ENCODE measurements around the gene CCDC12. TPM values are rescaled to one million over a fixed set of nuclear protein-coding genes. Genes with fewer than 3 reads are reported as not detected.

CCDC12 gene
- total RNA-seq, 1 experiment from 2014 or later: 44.2 TPM

DNA sequence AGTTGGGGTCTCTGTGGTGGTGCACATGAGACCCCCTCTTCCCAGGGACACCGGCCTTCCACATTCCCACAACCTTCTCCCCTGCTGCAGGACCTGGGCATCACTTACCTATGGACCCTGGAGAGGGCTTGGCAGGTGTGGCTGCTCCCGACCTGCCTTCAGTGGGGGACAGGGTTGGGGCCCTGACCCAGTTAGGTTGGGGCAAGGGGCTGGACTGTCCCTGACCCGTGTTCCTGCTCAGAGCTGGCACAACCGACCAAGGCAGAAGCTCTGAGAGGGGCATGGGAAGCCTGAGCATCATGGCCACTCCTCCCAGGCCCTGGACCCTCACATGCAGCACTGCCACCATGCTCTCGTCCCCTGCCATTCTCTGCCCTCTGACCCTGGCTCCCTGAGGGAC is 9.0 kb upstream of the CCDC12 start:
- H3K36me3 ChIP-seq (ENCODE audit: low read depth, low read length): no peaks in the 10 kb centered on the region
- intact Hi-C loops (cut with micrococcal nuclease): no loop called here

DNA sequence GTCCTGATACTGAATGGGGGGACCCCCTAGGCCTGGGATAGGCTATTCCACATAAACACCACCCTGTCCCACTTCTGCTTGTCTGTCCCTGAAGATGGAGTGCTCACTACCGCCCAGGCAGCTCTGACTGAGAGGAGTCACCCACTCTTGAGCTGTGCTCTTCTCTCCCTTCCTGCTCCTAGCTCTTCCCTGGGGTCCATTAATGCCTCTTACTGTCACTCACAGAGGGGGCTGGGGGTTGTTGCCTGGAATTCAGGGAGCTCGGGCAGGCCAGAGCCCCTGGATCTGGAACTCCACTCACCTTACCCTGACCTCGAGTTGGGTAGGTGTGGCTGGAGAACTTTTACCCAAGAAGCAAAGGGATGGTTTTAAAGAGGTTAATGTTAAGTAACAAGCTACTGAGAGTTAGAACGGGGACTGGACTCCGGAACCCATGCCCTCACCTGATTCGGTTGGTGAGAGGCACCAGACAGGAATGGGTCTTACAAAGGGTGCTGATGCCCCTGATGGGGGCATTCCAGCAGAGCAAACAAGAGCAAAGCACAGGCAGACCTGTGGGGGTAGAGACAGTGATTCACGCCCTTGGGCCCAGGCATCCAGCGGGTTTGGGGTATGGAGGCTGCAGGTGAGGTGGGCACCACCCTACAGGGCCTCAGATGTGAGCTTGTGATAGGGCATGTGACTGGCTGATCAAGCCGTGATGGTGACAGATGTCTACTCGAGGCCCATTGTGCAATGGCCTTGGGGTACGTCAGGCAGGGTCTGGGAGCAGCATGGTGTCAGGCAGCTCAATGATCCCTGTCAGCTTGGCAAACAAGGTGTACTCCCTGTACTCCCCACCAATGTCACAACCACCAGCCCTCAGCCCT is 8.3 kb upstream of the CCDC12 start:
- Histone ChIP-seq H3K9me3 (ENCODE audit: low read length) (no peaks in the 10 kb centered on the region), H3K27me3 (ENCODE audit: low read length) (no peaks in the 10 kb centered on the region), H3K27ac (ENCODE audit: low read length) (no peak overlapping the region), H3K36me3 (ENCODE audit: low read depth, low read length) (no peaks in the 10 kb centered on the region), H3K9ac (ENCODE audit: low read length) (no peak overlapping the region), H3K9me2 (replicated peaks; ENCODE audit: low read length) (no peaks in the 10 kb centered on the region), H3F3A (ENCODE audit: low read length, unreplicated experiment) (no peaks in the 10 kb centered on the region), H3K4me3 (ENCODE audit: low read length) (no peak overlapping the region), H4K20me1 (ENCODE audit: low read length) (no peaks in the 10 kb centered on the region), H2AFZ (ENCODE audit: low read length) (no peak overlapping the region), H3K4me1 (ENCODE audit: insufficient read depth, low read length) (peaks cover 25% of the 10 kb centered on the region), H3K4me2 (ENCODE audit: low read length) (no peak overlapping the region), H3K79me2 (ENCODE audit: low read length) (peaks cover 41% of the 10 kb centered on the region)
- TF ChIP-seq EZH2 (IDR thresholded peaks at IDR 0.05; ENCODE audit: low read length, unreplicated experiment) (no peak), EZH2phosphoT487 (IDR thresholded peaks at IDR 0.05; ENCODE audit: borderline replicate concordance, low read length) (no peak)
- TF ChIP-seq, protein P1, sequence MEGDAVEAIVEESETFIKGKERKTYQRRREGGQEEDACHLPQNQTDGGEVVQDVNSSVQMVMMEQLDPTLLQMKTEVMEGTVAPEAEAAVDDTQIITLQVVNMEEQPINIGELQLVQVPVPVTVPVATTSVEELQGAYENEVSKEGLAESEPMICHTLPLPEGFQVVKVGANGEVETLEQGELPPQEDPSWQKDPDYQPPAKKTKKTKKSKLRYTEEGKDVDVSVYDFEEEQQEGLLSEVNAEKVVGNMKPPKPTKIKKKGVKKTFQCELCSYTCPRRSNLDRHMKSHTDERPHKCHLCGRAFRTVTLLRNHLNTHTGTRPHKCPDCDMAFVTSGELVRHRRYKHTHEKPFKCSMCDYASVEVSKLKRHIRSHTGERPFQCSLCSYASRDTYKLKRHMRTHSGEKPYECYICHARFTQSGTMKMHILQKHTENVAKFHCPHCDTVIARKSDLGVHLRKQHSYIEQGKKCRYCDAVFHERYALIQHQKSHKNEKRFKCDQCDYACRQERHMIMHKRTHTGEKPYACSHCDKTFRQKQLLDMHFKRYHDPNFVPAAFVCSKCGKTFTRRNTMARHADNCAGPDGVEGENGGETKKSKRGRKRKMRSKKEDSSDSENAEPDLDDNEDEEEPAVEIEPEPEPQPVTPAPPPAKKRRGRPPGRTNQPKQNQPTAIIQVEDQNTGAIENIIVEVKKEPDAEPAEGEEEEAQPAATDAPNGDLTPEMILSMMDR (conservative IDR thresholded peaks at IDR 0.05; ENCODE audit: low read depth, low read length): no peak
- ATAC-seq (no peak), DNase-seq (no peak)
- no TSS peak for BruUV-seq (replicated peaks)
- intact Hi-C loops (cut with micrococcal nuclease): no loop called here
- CTCF ChIA-PET: interaction anchor here (0.5 to 1.1 kb wide), 2 partner anchors 8 to 62 kb away, joined by 3 to 5 read pairs; no protein-coding TSS in a partner anchor
- POLR2A ChIA-PET (ENCODE audit: unreplicated experiment): no interaction called here

More for the DNA sequence above, 9.0 kb upstream of the CCDC12 start:
- no peak overlapping the region for H3K9ac ChIP-seq (ENCODE audit: low read length)
- ATAC-seq: no peak
- no peak for DNase-seq
- H3K79me2 ChIP-seq (ENCODE audit: low read length): peaks cover 34% of the 10 kb centered on the region
- no peak overlapping the region for H3K4me2 ChIP-seq (ENCODE audit: low read length)
- POLR2A ChIA-PET (ENCODE audit: unreplicated experiment): no interaction called here
- H4K20me1 ChIP-seq (ENCODE audit: low read length): no peaks in the 10 kb centered on the region
- H3K4me1 ChIP-seq (ENCODE audit: insufficient read depth, low read length): peaks cover 23% of the 10 kb centered on the region
- H3K27ac ChIP-seq (ENCODE audit: low read length): no peak overlapping the region
- no peaks in the 10 kb centered on the region for H3K9me3 ChIP-seq (ENCODE audit: low read length)
- H3K4me3 ChIP-seq (ENCODE audit: low read length): no peak overlapping the region
- H3K27me3 ChIP-seq (ENCODE audit: low read length): no peaks in the 10 kb centered on the region
- BruUV-seq (replicated peaks): no TSS peak
- H2AFZ ChIP-seq (ENCODE audit: low read length): no peak overlapping the region
- H3F3A ChIP-seq (ENCODE audit: low read length, unreplicated experiment): no peaks in the 10 kb centered on the region
- no peaks in the 10 kb centered on the region for H3K9me2 ChIP-seq (replicated peaks; ENCODE audit: low read length)
- CTCF ChIA-PET: interaction anchor here (1.1 kb wide), 1 partner anchor 62 kb away, joined by 3 read pairs; no protein-coding TSS in a partner anchor
- TF ChIP-seq, protein P1 (conservative IDR thresholded peaks at IDR 0.05; ENCODE audit: low read depth, low read length): no peak
- TF ChIP-seq EZH2phosphoT487 (IDR thresholded peaks at IDR 0.05; ENCODE audit: borderline replicate concordance, low read length) (no peak), EZH2 (IDR thresholded peaks at IDR 0.05; ENCODE audit: low read length, unreplicated experiment) (no peak)

DNA sequence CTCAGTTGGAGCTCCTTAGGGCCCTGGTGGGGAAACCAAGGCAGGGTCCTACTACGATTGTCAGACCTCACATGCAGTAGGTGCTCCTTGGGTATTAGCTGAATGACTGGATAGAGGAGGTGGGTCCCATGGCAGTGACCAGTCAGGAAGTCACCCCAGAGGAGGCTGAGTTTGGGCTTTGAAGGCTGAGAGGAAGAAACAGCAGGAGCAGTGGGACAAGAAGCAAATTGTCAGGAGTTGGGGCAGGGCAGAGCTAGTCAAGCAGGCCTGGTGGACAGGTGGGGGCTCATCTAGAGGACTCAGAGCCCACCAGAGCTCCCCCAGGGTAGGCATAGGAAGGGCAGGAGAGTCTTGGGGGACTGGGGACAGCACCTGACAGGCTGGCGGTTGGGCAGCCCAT is 6.0 kb upstream of the CCDC12 start:
- ChIA-PET CTCF (interaction anchor here (1.2 kb wide), 1 partner anchor 59 kb away, joined by 4 read pairs; no protein-coding TSS in a partner anchor), POLR2A (ENCODE audit: unreplicated experiment) (interaction anchor here (0.6 kb wide), 2 partner anchors 36 to 61 kb away, joined by 3 to 4 read pairs; no protein-coding TSS in a partner anchor)
- intact Hi-C loops (cut with micrococcal nuclease): no loop called here
- Histone ChIP-seq H3K4me3 (ENCODE audit: low read length) (no peak overlapping the region), H3F3A (ENCODE audit: low read length, unreplicated experiment) (no peaks in the 10 kb centered on the region), H3K4me2 (ENCODE audit: low read length) (peak overlapping the region; percentile 89), H3K79me2 (ENCODE audit: low read length) (peaks cover 46% of the 10 kb centered on the region), H3K27me3 (ENCODE audit: low read length) (no peaks in the 10 kb centered on the region), H3K4me1 (ENCODE audit: insufficient read depth, low read length) (peaks cover 33% of the 10 kb centered on the region), H3K36me3 (ENCODE audit: low read depth, low read length) (no peaks in the 10 kb centered on the region), H3K27ac (ENCODE audit: low read length) (peak overlapping the region; percentile 40), H4K20me1 (ENCODE audit: low read length) (no peaks in the 10 kb centered on the region), H3K9me3 (ENCODE audit: low read length) (no peaks in the 10 kb centered on the region), H3K9me2 (replicated peaks; ENCODE audit: low read length) (no peaks in the 10 kb centered on the region), H3K9ac (ENCODE audit: low read length) (no peak overlapping the region), H2AFZ (ENCODE audit: low read length) (no peak overlapping the region)
- DNase-seq (no peak), ATAC-seq (no peak)
- TF ChIP-seq EZH2phosphoT487 (IDR thresholded peaks at IDR 0.05; ENCODE audit: borderline replicate concordance, low read length): no peak
- TF ChIP-seq, protein P1 (conservative IDR thresholded peaks at IDR 0.05; ENCODE audit: low read depth, low read length): no peak
- no peak for TF ChIP-seq EZH2 (IDR thresholded peaks at IDR 0.05; ENCODE audit: low read length, unreplicated experiment)
- no TSS peak for BruUV-seq (replicated peaks)
